DMS153 treated with DMSO at 0.1 percent for 48 hours (cell line): Measurements from ENCODE around the gene NOL9.

Source experiments
- DNase-seq: peaks from one replicate; lab custom pipeline; 2025; ENCODE audit not compliant: unreplicated experiment; lab: John Stamatoyannopoulos, UW

The NOL9 gene

DNA sequence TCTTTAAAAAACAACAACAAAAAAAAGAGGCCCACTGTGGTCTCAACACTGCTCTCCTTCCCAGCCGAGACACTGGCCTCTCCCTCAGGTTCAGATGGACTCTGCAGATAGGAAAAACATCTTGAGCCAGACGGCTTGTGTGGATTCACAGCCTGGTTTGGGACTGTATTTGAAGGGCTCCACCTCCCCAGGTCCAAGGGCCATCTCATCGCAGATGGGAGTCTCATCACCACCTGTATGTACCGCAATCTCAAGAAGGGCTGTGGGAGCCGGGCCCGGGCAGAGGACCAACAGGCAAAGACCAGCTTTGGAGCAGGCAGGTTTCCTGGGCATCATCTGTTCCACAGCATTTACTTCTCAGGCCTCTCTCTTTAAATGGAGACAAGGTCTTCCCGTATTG is 35.7 kb upstream of the NOL9 start:
- no peak for DNase-seq

GRCh38 chr1:6588893-6589520 is 34.7 kb upstream of the NOL9 start:
- DNase-seq, result no peak

DNA sequence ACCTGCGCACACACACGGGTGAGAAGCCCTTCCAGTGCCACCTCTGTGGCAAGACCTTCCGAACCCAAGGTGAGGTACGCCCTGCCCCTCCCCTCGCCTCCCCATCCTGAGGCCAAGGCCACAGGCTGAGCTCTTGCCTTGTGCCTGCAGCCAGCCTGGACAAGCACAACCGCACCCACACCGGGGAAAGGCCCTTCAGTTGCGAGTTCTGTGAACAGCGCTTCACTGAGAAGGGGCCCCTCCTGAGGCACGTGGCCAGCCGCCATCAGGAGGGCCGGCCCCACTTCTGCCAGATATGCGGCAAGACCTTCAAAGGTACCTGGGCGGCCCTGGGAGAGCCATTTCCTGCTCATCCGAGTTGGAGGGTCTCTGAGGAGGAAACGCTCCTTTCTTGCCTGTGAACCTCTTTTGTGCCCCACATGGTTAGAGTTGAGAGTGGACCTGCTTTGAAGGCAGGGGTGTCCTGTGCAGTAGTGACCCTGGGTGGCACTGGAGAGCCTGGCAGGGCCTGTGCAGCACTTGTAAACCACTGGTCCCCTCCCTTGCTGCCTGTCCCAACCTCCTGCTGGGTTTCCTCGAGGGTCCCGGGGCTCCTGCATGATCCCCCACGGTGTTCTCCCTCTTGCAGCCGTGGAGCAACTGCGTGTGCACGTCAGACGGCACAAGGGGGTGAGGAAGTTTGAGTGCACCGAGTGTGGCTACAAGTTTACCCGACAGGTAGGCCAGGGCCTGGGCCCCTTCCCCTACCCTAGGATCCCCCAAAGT is 34.0 kb upstream of the NOL9 start:
- no peak for DNase-seq

DNA sequence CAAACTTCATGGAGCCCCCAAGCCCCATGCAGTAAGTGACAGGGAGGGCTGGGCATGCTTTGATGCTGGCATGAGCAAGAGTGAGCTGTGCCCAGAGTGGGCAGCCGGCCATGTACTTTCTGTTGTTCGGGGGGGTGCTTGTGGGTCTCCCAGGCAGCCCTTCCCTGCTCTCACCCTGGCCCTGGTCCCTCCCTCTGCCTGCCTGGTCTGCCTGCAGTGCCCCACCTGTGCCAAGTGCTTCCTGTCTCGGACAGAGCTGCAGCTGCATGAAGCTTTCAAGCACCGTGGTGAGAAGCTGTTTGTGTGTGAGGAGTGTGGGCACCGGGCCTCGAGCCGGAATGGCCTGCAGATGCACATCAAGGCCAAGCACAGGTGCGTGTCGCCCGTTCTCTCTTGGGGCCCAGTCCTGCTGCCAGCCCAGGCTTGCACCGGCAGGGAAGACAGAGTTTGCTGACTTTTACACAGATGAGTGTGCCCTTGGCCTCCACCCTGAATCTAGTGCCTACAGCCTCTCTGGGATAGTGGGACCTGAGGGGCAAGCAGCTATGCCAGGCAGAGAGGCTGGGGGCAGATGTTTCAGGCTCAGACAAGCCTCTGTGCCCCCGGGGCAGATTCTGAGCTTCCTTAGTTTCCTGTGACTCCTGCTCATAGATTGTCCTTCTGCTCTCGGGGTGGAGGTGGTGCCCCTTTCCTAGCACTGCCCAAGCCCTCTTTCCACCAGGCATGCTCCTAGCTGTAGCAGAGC is 33.1 kb upstream of the NOL9 start:
- no peak for DNase-seq

GRCh38 chr1:6586404-6586816 is 32.1 kb upstream of the NOL9 start:
- no peak for DNase-seq

DNA sequence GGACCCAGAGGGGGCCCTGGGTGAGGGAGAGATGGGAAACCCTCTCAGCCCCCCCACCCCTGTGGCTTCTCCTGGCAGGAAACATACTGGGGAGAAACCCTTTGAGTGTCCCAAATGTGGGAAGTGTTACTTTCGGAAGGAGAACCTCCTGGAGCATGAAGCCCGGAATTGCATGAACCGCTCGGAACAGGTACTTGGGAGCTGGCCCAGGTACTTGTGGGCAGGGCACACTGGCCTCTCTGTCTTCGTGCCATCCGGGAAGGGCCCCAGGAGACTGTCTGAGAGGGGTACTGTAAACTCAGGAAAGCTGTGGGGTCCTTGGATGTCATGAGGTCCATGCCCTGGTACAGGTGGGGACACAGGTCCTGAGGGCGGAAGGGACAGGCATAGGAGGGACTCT is 31.5 kb upstream of the NOL9 start:
- DNase-seq, result no peak

GRCh38 chr1:6585081-6585722 is 30.9 kb upstream of the NOL9 start:
- no peak for DNase-seq

DNA sequence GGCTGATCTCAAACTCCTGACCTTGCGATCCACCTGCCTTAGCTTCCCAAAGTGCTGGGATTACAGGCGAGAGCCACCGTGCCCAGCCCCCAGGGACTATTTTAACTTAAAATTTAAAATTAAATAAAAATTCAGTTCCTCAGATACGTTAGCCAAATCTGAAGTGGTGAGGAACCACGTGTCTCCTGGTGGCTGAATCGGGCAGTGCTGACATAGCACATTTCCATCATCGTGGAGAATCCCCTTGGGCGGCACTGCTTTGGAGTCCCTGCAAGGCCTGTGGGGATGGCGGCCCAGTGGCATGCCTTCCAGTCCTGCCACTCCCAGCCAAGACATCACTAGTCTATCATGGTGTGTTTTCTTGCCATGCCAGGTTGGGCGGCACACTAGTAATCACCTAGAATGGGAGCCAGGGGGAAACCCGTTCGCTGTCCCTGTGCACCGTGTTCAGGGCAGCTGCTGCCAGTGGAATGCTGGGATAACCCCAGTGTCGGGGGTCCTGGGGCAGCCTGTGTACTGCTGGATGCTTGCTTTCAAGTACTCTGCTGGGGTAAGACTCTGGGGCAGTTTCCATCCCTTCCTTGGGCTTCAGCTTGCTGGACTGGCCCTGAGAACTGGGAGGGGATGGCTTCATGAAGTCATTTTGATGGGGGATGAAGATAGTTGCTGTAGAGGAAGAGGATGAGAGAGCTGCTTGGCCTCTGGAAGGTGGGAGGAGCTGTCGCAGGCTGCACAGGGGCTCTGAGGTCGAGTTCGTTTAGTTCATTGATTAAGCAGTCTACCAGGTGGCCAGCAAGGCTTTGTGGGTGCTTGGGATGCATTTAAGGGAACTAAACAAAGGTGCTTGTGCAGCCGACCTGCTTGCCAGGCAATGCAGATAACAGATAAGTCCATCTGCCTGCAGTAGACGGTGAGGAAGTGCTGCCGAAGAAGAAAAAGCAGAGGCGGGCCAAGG is 30.1 kb upstream of the NOL9 start:
- DNase-seq, result no peak

DNA sequence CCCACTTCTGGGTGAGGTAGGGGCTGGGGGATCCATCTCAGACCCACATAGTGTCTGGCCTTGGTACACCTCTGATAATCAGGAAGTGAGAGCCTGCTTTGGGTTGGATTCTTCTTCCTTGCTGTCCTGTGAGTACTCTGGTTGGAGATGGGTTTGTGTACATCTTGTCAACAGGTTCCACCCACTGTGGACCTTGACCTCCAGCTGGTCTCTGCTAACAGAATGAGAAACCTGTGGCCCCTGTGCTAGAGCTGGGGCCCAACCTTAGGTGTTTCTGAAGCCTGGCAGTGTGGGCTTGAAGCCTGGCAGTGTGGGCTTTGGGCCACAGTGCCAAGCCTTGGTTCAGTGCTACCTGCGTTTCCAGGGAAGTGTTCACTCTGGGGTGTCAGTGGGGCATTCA is 28.1 kb upstream of the NOL9 start:
- no peak for DNase-seq

DNA sequence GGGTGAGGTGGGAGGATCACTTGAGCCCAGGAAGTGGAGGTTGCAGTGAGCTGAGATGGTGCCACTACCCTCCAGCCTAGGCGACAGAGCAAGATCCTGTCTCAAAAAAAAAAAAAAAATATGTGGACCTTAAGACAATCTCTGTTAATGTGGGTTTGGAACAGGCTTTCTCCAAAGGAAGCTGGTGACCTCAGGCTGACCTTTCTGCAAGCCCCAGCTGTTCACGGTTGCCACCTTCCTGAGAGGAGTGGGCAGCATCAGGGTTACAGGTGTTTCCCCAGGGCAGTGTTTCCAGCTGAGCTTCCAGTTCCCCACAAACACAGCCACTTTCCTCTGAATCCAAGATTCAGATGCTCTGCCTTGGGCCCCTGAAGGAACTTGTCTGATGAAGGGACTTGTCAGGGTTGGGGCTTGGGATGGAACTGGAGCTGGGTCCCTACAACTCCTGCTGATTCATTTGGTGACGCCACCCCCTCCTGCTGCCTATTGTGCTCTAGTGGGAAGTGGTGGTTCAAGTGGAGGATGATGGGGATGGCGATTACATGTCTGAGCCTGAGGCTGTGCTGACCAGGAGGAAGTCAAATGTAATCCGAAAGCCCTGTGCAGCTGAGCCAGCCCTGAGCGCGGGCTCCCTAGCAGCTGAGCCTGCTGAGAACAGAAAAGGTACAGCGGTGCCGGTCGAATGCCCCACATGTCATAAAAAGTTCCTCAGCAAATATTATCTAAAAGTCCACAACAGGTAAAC is 27.4 kb upstream of the NOL9 start:
- no peak for DNase-seq

DNA sequence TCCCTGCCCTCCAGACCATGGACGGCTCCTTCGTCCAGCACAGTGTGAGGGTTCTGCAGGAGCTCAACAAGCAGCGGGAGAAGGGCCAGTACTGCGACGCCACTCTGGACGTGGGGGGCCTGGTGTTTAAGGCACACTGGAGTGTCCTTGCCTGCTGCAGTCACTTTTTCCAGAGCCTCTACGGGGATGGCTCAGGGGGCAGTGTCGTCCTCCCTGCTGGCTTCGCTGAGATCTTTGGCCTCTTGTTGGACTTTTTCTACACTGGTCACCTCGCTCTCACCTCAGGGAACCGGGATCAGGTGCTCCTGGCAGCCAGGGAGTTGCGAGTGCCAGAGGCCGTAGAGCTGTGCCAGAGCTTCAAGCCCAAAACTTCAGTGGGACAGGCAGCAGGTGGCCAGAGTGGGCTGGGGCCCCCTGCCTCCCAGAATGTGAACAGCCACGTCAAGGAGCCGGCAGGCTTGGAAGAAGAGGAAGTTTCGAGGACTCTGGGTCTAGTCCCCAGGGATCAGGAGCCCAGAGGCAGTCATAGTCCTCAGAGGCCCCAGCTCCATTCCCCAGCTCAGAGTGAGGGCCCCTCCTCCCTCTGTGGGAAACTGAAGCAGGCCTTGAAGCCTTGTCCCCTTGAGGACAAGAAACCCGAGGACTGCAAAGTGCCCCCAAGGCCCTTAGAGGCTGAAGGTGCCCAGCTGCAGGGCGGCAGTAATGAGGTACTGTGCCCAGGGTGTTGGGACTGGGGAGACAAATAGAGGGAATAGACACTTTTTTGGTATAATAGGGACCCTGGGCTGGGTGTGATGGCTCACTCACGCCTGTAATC is 26.5 kb upstream of the NOL9 start:
- no peak for DNase-seq

DNA sequence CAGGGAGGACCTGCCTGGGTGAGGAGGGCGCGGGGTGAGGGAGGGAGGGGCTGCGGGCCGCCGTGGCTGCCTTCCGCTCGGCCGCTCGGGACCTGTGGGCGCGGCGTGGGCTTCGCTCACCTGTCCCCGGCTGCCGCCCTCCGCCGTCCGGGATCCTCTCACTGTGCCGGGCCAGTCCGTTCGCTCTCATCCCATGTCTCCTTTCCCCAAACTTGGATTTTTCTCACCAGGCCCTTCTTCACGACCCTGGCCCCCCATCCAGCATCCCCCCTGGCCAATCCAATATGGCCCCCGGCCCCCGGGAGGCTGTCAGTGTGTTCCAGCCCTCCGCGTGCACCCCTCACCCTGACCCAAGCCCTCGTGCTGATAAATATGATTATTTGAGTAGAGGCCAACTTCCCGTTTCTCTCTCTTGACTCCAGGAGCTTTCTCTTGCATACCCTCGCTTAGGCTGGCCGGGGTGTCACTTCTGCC is 25.8 kb upstream of the NOL9 start:
- DNase-seq, result no peak

- peak; percentile 91 for DNase-seq
Measured at GRCh38 chr1:6579374-6580118, 25.2 kb upstream of the NOL9 start, which contains the start of gene ZBTB48. Gene ZBTB48 (plus strand): TSS chr1:6579994. CDS start chr1:6580610, 616 bp downstream.

DNA sequence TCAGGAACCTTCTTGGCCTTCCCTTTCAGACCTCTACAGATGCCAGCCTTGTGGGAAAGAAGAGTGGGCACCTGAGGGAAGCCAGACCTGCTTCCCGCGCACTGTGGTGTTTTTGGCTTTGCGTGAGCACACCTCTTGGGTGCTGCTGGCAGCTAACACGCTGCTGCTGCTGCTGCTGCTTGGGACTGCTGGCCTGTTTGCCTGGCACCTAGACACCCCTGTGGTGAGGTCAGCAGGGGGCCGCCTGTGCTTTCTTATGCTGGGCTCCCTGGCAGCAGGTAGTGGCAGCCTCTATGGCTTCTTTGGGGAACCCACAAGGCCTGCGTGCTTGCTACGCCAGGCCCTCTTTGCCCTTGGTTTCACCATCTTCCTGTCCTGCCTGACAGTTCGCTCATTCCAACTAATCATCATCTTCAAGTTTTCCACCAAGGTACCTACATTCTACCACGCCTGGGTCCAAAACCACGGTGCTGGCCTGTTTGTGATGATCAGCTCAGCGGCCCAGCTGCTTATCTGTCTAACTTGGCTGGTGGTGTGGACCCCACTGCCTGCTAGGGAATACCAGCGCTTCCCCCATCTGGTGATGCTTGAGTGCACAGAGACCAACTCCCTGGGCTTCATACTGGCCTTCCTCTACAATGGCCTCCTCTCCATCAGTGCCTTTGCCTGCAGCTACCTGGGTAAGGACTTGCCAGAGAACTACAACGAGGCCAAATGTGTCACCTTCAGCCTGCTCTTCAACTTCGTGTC is 24.5 kb upstream of the NOL9 start:
- no peak for DNase-seq

DNA sequence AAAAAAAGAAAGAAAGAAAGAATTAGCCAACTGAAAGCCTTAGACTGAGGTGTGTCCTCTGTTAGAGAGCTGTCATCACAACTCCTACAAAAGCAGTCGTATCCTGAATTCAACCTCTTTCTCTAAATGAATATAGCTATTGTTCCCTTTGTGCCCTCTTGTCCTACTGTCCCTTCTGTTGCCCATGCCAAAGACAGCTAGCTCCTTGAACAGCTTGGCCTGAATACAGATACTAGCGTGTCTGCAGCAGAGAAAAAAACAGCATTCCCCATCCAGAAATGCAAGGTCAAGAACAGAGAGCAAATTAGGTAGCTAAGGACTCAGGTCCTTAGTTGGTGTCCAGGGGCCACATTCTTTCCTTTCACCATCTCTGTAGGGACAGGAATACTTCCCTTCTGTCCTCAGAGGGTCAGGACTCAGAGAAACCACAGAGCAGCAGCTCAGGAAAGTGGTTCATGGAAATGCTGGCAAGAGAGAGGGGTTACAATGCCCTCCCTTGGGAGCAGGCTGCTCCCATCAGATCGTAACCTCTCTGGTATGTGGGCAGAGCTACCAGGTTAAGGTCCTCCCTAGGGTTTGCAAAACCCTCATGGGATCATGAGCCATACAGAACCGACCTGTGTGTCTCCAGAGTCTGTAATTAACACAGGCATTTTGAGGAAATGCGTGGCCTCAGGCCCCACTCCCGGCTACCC is 23.7 kb upstream of the NOL9 start:
- no peak for DNase-seq

DNA sequence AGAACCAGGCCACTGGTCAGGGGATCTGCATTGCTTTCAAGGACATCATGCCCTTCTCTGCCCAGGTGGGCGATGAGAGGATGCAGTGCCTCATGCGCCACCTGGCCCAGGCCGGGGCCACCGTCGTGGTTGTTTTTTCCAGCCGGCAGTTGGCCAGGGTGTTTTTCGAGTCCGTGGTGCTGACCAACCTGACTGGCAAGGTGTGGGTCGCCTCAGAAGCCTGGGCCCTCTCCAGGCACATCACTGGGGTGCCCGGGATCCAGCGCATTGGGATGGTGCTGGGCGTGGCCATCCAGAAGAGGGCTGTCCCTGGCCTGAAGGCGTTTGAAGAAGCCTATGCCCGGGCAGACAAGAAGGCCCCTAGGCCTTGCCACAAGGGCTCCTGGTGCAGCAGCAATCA is 20.5 kb upstream of the NOL9 start:
- DNase-seq, result no peak
